Measurements from ENCODE around the gene HNRNPF.
A peak's percentile ranks its signal among the peaks of the same experiment; 100 is the strongest.
"Not testable (repeated sequence)": the region's sequence is repeated elsewhere in the genome, so short reads cannot be mapped to it uniquely, and the experiment has no call there.

HNRNPF gene

DNA sequence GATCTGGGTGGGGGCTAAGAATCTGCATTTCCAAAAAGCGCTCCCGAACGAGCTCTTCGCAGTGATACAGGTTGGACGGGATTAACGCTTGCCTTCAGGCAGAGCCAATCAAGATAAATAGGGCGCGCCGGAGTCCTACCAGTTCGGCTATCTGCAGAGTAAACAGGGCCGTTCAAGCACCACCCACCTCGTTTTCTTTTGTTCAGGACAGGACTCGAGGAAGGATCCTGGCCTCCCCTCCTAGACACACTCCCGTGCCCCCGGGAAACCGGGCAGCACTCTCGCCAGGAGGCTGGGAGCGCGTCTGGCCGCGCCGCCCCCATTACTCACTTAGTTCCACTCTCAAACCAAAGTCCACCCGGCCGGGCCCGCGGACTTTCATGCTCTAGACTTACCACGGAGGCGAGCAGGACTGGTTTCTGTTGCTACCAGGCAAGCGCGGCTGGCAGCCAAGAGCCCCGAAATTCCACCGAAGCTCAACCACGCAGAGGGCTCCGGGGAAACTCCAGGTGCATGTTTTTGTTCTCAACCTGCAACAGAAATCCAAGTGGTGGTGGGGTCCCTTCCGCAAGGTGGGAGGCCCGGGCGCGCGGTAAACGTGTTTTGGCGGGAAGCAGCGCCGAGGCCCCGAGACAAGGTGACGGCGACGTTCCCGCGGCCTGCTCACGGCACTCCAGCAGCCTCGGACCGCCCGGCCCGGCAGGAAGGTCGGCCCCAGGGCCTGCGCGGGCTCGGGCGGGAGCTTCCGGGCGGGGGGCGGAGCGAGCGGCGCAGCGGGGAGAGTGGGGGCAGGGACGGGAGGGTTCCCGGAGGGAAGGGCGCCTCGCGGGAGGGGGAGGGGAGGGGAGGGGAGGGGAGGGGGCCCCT, 12.7 kb downstream of the HNRNPF start:
- peak; percentile 44 to 86 for DNase-seq

DNA sequence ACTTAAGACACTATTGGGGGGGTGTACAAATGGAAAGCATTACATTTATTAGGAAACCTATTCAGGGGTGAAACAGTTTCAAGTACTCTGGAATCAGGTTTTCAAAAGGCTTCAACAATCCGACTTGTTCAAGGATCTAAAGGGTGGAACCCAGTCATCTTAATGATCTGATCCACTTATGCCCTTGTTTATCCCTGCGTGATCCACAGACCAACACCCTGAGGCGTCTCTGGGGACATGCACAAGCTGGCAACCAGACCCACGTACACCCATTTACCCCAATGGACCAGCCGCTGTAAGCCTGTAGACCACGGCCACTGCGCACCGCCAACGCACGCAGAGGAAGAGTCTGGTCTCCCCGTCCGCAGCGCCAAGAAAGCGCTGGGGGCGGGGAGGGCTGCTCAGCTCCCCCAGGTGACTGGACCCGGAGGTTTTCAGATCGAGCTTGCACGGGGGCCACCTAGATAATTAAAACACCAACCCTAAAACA, 13.4 kb downstream of the HNRNPF start:
- DNase-seq: peak in 1 of 2 experiments; percentile 62

GRCh38 chr10:43394868-43395267, 14.1 kb downstream of the HNRNPF start:
- DNase-seq: no peak

DNA sequence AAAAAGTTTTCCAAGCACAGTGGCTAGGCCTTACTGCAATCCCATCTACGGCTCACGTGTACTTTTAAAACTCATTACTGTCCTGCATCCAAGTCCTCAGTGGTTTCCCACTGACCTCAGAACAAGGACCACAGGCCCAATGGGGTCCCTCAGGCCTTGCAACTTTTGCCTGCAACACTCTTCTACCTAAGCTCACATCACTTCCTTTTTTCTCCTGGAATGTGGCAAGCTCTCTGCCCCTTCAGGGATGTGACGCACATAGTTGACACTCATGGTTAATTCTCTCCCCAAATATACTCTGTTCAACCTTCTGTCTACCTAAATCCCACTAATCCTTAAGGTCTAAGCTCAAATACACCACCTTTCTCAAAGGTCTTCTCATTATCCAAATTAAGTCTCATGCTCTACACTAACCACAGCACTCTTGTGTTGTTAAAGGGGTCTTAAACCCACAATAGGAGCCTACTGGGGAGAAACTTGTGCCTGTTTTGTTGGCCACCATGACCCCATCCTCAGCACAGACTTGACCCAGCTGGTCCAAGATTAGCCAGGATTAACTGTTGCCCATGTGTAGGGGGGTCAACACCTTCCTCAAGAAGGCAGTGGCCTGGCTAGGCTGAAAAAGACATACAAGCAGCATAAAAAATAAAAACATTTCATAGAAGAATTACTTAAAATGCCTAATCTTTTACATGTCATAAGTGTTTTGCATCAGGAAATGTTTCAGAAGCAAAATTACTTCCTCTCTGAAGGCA, 15.2 kb downstream of the HNRNPF start:
- no peak for DNase-seq

DNA sequence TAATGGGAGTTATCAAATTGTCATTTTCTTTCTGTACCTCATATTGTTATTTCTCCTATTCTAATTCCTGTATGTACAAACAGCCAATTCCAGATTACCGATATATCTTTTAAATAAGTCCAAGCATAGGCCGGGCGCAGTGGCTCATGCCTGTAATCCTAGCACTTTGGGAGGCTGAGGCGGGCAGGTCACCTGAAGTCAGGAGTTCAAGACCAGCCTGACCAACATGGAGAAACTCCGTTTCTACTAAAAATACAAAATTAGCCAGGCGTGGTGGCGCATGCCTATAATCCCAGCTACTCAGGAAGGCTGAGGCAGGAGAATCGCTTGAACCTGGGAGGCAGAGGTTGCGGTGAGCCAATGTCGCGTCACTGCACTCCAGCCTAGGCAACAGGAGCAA, 15.8 kb downstream of the HNRNPF start:
- not testable (repeated sequence) for DNase-seq

DNA sequence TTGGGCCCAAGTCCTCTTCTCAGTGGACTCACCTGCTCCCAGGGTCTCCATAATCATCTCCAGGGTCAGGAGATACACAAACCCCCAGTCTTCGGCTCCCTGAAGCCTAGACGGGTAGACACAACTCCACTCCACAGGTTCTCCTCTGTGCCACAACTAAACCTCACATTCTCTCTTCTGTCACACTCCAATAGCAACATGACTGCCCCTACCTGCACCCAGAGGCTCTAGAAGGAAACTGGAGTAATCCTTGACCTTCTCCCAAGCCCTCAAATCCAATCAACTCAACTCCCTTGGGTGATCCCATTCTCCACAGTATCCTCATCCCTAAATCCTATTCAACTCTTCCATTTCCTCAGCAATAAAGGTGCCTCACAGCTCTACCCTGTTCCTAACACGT, 16.2 kb downstream of the HNRNPF start:
- DNase-seq: no peak

DNA sequence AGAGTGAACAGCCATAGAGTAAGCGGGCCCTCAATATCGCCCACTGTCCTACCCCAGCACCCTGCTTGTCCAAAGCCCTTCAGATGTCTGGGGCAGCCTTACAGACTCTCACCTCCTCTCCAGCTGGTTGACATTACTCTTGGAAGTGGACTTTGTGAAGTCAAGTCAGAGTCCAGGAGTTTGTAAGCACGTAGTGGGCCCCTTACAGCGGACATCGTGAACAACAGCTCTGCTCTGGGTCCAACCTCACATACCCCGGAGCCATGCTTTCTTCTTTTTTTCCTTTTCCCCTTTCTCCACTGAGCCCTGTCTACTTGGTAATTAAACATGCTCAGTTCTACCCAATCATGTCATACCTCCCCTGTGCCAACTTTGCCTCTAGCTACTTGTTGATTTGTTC, 17.5 kb downstream of the HNRNPF start:
- no peak for DNase-seq

- DNase-seq: peak in 1 of 2 experiments; percentile 9
Observed at GRCh38 chr10:43390759-43391158, 18.2 kb downstream of the HNRNPF start.

GRCh38 chr10:43390333-43390732, 18.7 kb downstream of the HNRNPF start:
- no peak for DNase-seq

- DNase-seq: no peak
Observed at GRCh38 chr10:43389867-43390266, 19.1 kb downstream of the HNRNPF start.

DNA sequence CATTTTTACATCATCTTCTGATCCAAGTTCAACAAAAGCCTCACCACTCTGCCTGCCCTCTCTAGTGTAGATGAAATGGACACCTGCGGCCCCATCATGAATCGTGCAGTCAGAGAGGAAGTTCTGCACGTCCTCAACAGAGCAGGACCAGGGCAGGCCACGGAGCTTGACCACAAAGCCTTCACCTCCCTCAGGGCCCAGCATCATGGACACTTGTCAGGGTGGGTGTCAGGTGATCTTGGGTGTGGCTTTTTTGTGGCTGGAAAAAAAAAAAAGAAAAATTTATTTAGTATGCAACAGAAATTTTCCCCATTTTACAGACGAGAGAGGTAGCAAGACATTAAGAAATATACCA, 21.3 kb downstream of the HNRNPF start:
- DNase-seq: no peak

- DNase-seq: no peak
Observed at GRCh38 chr10:43386981-43387677, 21.9 kb downstream of the HNRNPF start.

- DNase-seq: no peak
Observed at GRCh38 chr10:43386549-43386948, 22.4 kb downstream of the HNRNPF start.

- DNase-seq: no peak
Observed at GRCh38 chr10:43385412-43386004, 23.5 kb downstream of the HNRNPF start.

DNA sequence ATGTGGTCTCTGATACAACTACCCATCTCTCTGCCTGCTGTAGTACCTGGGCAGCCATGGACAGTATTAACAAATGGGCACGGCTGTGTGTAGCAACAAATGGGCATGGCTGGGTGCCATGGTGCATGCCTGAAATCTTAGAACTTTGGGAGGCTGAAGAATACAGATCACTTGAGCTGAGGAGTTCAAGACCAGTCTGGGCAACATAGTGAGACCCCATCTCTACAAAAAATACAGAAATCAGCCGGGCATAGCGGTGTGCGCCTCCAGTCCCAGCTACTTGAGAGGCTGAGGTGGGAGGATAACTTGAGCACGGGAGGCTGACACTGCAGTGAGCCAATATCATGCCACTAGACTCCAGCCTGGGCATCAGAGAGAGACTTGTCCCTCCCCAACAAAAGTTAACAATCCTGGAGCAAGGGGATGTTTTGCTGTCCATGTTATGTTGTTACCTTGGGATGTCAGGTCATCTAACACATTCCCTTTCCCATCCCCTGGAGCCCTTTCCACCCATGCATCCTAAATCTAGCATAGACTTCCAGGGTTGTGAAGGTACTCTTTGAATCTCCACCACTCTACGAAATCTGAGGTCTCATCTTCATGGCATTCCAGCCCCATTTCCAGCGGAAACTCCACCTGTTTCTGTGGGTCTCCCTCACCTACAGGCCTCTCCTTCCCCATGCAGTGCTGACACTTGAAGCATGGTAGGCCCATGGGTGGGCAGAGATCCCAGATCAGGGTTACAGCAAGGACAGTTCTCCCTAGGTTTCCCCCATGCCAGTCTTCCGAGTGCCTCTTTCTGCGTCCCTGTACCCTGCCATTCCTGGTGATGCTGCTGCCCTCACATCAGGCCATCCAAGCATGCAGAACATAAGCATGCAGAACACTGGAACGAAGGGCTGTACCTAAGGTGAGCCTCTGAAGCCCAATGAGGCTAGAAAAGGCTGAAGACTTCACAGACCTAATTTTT, 24.4 kb downstream of the HNRNPF start:
- DNase-seq: peak in 1 of 2 experiments; percentile 10

DNA sequence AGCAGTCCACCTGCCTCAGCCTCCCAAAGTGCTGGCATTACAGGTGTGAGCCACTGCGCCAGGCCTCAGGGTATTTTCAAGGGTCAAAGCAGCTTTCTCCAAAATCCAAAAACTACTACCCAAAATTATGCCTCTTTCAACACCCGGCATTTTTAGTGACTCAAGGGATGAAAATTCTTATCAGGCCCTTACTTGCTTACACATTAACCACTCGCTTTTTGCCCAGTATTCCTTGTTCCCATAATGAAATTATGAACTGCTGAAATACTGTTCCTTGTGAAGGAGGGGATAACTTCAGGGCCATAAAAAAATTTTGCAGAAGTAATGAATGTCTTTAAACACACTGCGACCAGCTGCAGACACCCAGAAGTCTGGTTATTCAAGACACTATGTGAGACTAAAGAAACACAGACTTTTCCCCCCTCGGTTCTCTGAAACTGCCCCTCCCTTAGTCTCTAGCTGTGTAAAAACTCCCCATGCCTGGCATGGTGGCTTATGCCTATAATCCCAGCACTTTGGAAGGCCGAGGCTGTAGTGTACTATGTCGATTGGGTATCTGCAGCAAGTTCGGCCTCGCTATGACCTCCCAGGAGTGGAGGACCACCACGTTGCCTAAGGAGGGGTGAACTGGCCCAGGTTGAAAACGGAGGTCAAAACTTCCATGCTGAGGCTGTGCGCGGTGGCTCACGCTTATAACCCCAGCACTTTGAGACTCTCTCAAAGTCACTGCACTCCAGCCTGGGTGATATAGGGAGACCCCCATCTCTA, 25.6 kb downstream of the HNRNPF start:
- no peak for DNase-seq

DNA sequence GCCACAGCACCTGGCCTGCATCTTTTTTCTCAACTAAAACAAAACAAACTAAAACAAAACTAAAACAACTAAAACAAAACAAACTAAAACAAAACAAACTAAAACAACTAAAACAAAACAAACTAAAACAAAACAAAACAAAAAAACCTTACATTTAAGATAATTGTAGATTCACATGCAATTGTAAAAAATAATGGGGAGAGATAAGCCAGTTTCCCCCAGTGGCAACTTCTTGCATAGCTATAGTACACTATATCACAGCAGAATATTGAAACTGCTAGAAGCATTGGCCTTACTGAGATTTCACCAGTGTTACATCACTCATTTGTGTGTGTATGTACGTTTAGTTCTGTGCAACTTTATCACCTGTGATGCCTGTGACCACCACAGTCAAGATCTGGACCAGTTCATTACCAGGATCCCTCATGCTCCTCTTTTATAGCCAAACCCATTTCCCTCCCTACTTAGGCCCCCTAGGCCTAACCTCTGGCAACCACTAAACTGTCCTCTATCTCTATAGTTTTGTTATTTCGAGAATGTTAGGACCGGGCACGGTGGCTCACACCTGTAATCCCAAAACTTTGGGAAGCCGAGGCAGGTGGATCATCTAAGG, 28.3 kb downstream of the HNRNPF start:
- no peak for DNase-seq

GRCh38 chr10:43377424-43377883, 31.5 kb downstream of the HNRNPF start:
- DNase-seq: no peak

GRCh38 chr10:43376828-43377423, 32.1 kb downstream of the HNRNPF start:
- DNase-seq: no peak

DNA sequence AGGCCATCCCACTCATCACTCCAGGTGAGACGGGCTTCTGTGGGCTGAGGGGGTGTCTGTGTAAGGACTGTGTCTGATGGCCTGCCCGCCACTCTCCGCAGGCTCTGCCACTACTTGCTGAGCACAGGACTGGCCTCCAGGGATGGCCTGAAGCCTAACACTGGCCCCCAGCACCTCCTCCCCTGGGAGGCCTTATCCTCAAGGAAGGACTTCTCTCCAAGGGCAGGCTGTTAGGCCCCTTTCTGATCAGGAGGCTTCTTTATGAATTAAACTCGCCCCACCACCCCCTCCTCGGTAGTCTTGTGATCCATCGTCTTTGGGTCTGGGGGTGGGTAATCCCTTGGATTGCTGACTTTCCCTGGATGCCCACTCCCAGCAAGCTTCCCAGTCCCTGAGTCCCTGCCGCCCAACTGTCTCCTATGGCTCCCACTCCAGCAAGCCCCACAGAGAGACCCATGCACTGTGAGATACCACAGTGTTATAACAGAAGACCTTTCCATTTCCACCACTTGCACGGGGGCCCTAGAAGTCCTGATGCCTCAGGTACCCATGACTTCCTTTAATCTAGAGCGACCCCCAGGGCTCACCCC, 32.8 kb downstream of the HNRNPF start:
- DNase-seq: no peak
